Peyer's patch (tissue), 4 donors: ENCODE data around the gene AJUBA.

Experiments used
- CTCF ChIP-seq, 6 experiments: fragments of 450-650 bp in 4 of 6; fragments of 200-600 bp in 2 of 6; sonication (generic) in 1 of 6; IDR thresholded peaks; one replicate each; pipeline ENCODE4 v1.5.1; 2017 to 2019; ENCODE audit warnings: antibody characterized with exemption in 6 of 6, mild to moderate bottlenecking in 3 of 6, moderate library complexity in 1 of 6
- POLR2A ChIP-seq, 2 donors: fragments of 450-650 bp; IDR thresholded peaks; one replicate each; pipeline ENCODE4 v1.5.1; 2017; ENCODE audit warnings: antibody characterized with exemption in 2 of 2, mild to moderate bottlenecking in 2 of 2, moderate library complexity in 2 of 2

DNA sequence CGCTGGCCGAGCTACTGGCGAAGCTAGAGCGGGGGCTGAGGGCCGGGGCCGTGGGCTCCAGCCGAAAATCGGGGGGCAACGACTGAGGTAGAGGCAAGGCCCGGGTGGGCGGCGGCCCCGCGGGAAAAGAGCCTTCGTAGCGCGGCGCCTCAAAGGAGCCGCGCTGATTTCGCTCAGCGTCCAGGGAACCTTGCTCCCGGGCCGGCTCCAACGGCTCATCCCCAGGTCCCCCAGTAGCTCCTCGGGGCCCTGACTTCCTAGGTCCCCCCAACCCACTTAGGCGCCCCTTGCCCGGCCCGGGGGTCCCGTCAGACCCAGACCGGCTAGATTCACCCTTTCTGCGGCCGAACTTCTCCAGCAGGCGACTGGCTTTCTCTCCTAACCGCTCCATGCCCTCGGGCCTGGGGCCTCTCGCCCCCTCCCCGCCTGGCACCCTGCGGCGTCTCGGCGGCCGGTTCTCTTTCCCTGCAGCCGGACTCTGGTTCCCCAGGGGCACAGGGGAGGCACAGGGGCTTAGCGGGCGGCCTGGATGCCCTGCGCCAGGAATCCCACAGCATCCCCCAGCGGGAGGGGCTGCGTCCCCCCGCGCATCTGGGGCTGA lies 375 bp downstream of the AJUBA start:
- no peak for TF ChIP-seq CTCF (IDR thresholded peaks at IDR 0.05)
- TF ChIP-seq POLR2A (IDR thresholded peaks at IDR 0.05): no peak
